Measurements from ENCODE around the gene GJA5.

GJA5 gene

DNA sequence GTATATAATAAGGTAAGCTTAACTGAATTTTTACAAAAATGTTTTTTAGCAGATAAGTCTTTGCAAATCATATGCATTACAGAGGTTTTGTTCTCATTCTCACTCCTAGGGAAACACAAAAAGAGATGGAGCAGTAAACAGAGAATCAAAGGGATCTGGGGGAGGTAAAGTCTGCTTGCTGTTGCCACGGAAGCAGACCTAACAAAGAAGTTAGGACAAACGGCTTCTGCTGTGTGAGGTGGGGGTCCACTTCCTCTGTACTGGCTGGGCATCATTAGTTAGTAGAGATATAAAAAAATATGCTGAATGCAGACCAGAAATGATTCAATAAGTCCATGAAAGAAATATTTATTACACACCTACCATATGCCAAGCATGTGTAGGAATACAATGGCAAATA lies 34.2 kb downstream of the GJA5 start:
- no peak for DNase-seq

DNA sequence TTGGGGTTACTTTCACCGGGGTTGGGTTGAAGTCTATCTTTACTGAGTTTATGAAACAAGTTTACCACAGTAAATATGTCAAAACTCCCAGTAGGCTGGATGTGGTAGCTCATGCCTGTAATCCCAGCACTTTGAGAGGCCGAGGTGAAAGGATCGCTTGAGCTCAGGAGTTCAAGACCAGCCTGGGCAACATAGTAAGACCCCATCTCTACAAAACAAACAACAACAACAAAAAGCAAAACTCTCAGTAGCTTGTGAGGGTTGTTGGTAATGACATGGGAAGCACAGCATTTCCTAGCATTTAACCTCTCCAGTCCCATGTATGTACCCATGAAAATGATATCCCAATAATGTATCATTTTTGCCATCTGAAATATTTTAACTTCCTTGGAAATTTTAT lies 34.7 kb downstream of the GJA5 start:
- DNase-seq: no peak

DNA sequence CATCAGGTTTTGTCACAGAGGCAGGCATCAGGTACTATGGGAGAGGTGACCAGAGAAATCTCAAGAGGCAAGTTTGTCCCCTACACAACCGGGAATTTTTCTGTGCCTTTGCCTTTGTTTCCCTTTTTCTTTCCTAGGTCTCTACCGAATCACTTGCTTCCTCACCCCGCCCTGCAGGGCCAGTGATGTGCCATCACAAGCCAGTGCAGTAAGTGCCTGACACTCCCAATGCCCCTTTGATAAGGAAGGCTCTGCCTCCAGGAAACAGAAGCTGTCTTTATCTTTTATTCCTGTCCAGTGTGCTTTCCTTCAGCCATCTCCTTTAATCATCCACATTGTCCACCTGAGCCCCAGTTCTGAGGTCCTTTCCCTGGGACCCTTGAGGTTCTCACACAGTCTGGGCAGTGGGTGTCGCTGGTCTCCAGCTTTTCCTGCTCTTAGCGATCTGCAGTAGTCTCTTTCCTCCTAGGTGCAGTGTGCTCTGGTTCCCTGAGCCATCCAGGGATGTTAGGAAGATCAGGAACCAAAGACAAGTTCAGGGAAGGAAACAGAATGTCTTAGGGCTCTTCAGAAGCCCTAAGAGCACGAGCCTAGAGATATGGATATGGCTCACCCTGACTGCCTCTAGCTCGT lies 36.6 kb downstream of the GJA5 start:
- peak in 1 of 2 donors; percentile 26 for DNase-seq

DNA sequence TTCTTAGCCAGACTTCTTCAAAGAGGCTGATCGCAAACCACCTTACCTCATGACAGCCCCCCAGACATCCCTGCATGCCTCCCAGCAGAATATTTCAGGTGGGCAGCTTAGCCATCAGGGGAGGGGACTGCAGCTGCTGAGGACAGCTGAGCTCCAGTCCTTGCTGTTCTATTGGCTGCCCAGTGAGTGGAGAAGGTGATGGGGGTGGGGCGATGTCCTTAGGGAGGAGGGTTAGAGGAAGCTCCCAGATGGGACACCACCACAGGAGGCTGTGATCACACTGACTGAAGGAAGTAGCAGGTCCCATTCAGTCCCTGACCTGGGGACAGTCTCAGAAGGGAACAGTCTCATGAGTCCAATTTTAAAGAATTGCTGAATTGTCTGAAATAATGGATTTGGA lies 38.3 kb downstream of the GJA5 start:
- DNase-seq: peak; percentile 7 to 38

DNA sequence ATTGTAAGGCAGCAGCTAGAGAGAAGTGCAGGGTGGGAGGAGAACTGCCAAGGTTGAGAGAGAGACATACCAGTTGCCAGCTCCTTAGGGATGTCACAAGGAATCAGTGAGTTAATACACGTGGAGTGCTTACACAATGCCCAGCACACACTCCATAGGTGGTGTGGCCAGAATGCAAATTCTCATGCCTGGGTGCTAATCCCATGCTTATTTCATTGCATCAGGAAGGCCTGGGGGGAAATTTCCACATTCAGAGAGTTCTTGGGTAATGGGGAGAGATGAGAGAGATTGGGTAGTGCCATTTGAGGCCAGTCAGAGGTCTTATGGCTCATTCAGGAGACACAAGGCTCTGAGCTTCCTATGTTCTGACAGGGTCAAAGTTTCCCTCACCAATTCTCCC lies 38.7 kb downstream of the GJA5 start:
- peak; percentile 80 to 89 for DNase-seq

DNA sequence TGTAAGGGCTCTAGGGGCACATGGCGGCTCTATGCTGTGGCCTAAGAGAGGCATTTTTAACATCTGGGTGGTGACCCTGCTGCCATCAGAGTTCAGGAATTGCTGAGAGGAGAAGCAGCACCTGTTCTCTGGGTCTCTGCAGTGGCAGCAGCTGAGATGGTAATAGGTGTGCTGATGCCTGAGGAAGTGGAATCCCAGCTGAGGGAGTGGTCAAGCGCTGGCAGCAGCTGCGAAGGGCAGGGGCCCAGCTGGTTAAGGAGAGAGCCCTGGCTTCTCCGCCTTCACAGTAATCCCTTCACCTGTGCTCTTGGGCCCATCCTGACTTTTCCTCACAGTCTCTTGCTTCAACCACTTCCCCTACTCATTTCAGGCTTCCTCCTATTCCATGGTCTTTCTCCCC lies 39.8 kb downstream of the GJA5 start:
- no peak for DNase-seq

DNA sequence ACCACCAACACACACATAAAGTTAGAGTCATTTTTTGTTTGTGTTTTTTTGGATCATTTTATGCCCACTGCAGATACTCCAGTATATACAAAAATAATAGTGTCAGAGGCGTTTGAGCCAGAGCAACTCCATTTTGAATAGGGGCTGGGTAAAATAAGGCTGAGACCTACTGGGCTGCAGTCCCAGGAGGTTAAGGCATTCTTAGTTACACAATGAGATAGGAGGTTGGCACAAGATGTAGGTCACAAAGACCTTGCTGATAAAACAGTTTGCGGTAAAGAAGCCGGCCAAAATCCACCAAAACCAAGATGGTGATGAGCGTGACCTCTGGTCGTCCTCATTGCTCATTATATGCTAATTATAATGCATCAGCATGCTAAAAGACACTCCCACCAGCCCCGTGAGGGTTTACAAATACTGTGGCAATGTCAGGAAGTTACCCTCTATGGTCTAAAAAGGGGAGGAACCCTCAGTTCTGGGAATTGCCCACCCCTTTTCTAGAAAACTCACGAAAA lies 40.6 kb downstream of the GJA5 start:
- peak; percentile 23 to 52 for DNase-seq

DNA sequence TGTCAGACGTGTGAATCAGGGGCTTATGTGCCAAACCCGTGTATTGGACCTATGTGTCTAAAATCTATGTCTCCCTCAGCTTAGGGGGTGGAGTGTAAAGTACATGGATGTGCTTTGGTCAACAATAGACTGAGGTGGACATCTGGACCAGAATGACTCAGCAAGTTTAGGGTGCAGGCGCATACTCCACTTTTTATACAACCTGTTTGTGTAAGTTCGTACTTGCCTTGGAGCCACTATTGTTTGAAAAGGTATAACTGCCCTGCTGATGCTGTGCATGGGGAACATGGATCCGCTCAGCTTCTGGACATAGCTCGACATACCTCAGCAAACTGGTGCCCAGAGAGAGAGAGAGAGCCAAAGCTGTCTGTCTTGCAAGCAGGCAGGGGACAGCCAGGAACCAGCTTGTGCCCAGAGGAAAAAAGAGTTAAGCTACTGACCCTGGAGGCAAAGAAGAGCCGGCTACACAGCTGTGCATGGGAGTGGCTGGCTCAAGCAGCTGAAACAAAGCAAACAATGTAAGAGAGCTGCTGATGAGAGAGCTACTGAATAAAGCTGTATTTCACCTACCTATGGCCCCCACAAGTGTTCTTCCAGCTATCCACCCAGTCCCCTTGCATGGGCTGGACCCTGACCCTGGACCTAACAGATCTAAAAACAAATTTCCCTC lies 41.2 kb downstream of the GJA5 start:
- DNase-seq: no peak

DNA sequence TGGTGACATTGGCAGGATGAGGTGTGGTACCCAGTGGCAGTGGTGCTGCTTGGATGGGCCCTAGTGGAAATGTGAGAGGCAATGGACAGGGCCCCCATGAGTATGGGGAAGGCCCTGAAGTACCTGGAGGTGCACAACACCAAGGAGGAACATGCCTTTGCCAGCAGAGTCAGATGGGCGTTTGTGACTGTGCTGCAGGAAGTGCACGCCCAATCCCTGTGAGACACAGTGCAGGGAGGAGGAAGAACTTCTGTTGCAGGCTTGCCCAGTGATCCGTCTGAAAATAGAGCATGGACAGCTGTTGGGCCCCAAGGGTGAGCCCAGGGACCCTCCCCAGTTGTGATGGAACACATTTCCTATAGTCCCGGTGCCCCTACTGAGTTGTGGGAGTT lies 42.7 kb downstream of the GJA5 start:
- peak; percentile 64 to 70 for DNase-seq

DNA sequence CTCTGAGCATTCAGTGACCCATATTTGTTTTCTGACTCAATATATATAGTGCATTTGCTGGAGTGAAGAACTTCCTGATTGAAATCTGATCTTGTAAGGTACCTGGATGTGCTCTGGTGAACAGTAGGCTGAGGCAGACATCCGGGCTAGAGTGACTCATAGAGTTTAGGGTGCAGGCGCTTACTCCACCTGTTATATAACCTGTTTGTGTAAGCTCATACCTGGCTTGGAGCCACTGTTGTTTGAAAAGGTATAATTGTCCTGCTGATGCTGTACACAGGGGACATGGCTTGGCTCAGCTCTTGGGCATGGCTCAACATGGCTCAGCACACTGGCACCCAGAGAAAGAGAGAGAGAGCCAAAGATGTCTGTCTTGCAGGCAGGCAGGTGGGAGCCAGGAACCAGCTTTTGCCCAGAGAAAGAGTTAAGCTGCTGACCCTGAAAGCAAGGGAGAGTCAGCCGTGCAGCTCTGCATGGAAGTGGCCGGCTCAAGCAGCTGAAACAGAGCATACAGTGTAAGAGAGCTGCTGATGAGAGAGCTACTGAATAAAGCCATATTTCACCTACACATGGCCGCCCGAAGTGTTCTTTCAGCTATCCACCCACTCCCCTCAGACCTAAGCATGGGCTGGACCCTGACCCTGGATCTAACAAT lies 43.2 kb downstream of the GJA5 start:
- DNase-seq: no peak

DNA sequence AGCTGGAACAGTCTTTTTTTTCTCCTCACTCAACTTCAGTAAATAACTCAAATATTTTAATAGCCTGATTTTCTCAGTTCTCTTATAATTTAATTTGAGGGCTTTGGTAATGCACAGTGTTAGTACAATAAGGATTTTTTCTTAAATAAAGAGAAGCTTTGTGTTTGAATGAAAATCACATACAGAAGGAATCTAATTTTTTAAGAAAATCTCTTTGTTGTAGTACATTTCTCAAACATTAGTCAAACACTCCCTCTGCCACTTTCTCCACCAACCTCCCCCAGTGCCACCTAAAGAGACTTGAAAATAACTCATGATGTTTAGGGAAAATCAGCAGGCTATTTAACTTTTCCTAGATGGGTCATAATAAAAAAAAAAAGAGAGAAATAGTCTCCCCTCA lies 47.8 kb downstream of the GJA5 start:
- DNase-seq: no peak

All from inflammatory macrophage (primary cell).